Mesodermal cell (in vitro differentiated cells): ENCODE data around the gene CDK4.
"Not testable (repeated sequence)": the region's sequence is repeated elsewhere in the genome, so short reads cannot be mapped to it uniquely, and the experiment has no call there.

ENCODE experiments used
- H3K27ac ChIP-seq: 2 replicates; pipeline ENCODE4 v1.7.0; 2013; ENCODE audit warnings: mild to moderate bottlenecking, low read depth, low read length, moderate library complexity; ENCODE audit not compliant: severe bottlenecking
- H3K36me3 ChIP-seq: 2 replicates; pipeline ENCODE4 v1.7.1; 2013; ENCODE audit warnings: mild to moderate bottlenecking, low read length, moderate library complexity; ENCODE audit not compliant: control insufficient read depth, insufficient read depth
- H3K4me1 ChIP-seq: one replicate; pipeline ENCODE4 v1.7.1; 2013; ENCODE audit warnings: mild to moderate bottlenecking, low read length; ENCODE audit not compliant: insufficient read depth, control insufficient read depth, poor library complexity, severe bottlenecking
- H3K4me3 ChIP-seq: 2 replicates; pipeline ENCODE4 v1.7.0; 2013; ENCODE audit warnings: low read length, control low read depth, mild to moderate bottlenecking; ENCODE audit not compliant: insufficient read depth, poor library complexity, severe bottlenecking; ENCODE audit errors: extremely low read depth
- H3K9me3 ChIP-seq: 2 replicates; pipeline ENCODE4 v1.7.1; 2013; ENCODE audit warnings: mild to moderate bottlenecking, low read length, moderate library complexity; ENCODE audit not compliant: control insufficient read depth
- WGBS, 2 experiments: methylation state at CpG; one replicate each; pipeline ENCODE4 v1.1.5; 2013; ENCODE audit warnings: missing lambda C conversion rate in 2 of 2; ENCODE audit not compliant: insufficient coverage in 2 of 2; 5-methylcytosine and 5-hydroxymethylcytosine counted together

Gene CDK4

GRCh38 chr12:57781801-57782200 is 29.7 kb upstream of the CDK4 start:
- 65 to 73% methylated on average over 2 of the region's 2 CpGs for WGBS, 2 experiments
- Histone ChIP-seq H3K27ac (no peak overlapping the region), H3K9me3 (no peaks in the 10 kb centered on the region), H3K4me1 (peaks cover 6% of the 10 kb centered on the region), H3K36me3 (peaks cover 36% of the 10 kb centered on the region), H3K4me3 (no peak overlapping the region)

GRCh38 chr12:57781244-57781643 is 29.1 kb upstream of the CDK4 start:
- H3K27ac ChIP-seq, result no peak overlapping the region
- H3K4me3 ChIP-seq, result no peak overlapping the region
- 92 to 93% methylated on average over 2 of the region's 3 CpGs for WGBS, 2 experiments
- H3K36me3 ChIP-seq, result peaks cover 31% of the 10 kb centered on the region
- H3K4me1 ChIP-seq, result peaks cover 6% of the 10 kb centered on the region
- H3K9me3 ChIP-seq, result no peaks in the 10 kb centered on the region

DNA sequence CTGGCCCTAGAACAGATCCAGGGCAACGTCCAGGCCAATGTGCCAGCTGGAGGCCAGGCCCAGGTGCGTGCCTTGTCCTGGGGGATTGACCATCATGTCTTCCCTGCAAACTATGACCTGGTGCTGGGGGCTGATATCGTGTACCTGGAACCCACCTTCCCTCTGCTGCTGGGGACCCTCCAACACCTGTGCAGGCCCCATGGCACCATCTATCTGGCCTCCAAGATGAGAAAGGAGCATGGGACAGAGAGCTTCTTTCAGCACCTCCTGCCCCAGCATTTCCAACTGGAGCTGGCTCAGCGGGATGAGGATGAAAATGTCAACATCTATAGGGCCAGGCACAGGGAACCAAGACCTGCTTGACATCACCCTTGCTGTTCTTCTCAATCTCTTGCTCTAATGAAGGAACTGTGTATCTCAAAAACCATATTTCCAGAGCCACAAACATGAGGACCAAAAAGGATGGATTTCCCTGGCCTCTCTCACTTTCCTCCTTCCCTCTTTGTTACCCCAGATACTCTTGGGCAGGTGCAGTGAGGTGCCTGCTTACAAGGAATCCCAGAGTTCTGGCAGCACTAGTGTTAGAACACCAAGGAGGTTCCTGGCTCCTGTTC is 28.3 kb upstream of the CDK4 start:
- H3K4me1 ChIP-seq, result peaks cover 6% of the 10 kb centered on the region
- whole genome bisulfite sequencing, 2 experiments, result 81 to 100% methylated on average over 3 to 4 of the region's 4 CpGs
- peaks cover 22% of the 10 kb centered on the region for H3K36me3 ChIP-seq

DNA sequence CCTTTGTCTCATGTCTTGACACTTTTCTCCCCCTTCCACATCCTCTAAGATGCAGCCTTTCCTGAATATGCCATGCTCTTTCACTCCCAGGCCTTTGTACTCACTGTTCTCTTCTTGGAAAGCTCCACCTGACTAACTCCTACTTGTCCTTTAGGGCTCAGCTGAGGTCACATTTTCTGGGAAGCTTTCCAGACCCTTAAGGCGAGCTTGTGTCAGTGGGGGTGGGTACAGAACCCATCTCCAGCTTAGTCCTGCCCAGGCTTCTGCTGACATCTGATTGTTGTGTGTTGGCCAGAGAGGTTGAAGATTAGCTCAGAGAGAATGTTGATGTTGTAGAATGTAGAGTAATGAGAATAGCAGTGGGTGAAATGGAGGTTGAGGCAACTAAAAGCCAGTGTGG is 27.6 kb upstream of the CDK4 start:
- Histone ChIP-seq H3K4me1 (peaks cover 6% of the 10 kb centered on the region), H3K9me3 (no peaks in the 10 kb centered on the region), H3K27ac (no peak overlapping the region), H3K4me3 (no peak overlapping the region), H3K36me3 (peaks cover 16% of the 10 kb centered on the region)
- WGBS, 2 experiments, result 88 to 100% methylated on average over 1 of the region's 1 CpG

More for the DNA sequence above, 28.3 kb upstream of the CDK4 start:
- Histone ChIP-seq H3K27ac (no peak overlapping the region), H3K4me3 (no peak overlapping the region), H3K9me3 (no peaks in the 10 kb centered on the region)

- Histone ChIP-seq H3K4me3 (no peak overlapping the region), H3K4me1 (no peaks in the 10 kb centered on the region), H3K36me3 (peaks cover 6% of the 10 kb centered on the region), H3K27ac (no peak overlapping the region), H3K9me3 (no peaks in the 10 kb centered on the region)
- WGBS, 2 experiments, result 100% methylated on average over 6 of the region's 7 CpGs; no CpG with 5 or more reads in 1 of the 2 experiments
Measured at GRCh38 chr12:57777911-57778310, 25.8 kb upstream of the CDK4 start.

DNA sequence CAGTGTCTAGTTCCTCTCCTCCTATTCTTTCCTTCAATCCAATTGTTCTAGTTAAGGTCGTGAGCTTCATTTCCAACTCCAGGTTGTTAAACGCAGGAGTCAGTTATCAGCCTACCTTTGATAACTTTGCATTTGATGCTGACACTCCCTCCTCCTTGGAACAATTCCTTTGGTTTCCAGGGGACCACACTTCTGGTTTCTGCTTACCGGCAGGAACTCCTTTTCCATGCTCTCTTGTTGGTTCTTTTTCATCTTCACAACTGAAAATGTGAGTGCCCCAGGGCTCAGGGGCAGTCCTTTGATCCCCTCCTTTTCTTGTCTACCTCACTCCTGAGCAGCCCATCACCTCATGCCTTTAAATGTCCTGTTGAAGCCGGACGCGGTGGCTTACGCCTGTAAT is 25.3 kb upstream of the CDK4 start:
- no peaks in the 10 kb centered on the region for H3K4me1 ChIP-seq
- no peaks in the 10 kb centered on the region for H3K9me3 ChIP-seq
- no peak overlapping the region for H3K4me3 ChIP-seq
- WGBS, 2 experiments, result 87 to 97% methylated on average over 3 of the region's 7 CpGs
- peaks cover 6% of the 10 kb centered on the region for H3K36me3 ChIP-seq
- H3K27ac ChIP-seq, result no peak overlapping the region

GRCh38 chr12:57776247-57776587 is 24.1 kb upstream of the CDK4 start:
- 85 to 100% methylated on average over 1 to 2 of the region's 2 CpGs for WGBS, 2 experiments

GRCh38 chr12:57775563-57776246 is 23.6 kb upstream of the CDK4 start:
- no peak overlapping the region for H3K27ac ChIP-seq
- H3K36me3 ChIP-seq, result peaks cover 9% of the 10 kb centered on the region
- 84 to 86% methylated on average over 3 to 4 of the region's 4 CpGs for WGBS, 2 experiments
- no peaks in the 10 kb centered on the region for H3K9me3 ChIP-seq
- H3K4me3 ChIP-seq, result no peak overlapping the region
- peaks cover 3% of the 10 kb centered on the region for H3K4me1 ChIP-seq

More at GRCh38 chr12:57776247-57776587, 24.1 kb upstream of the CDK4 start:
- H3K4me1 ChIP-seq, result no peaks in the 10 kb centered on the region
- H3K4me3 ChIP-seq, result no peak overlapping the region
- peaks cover 6% of the 10 kb centered on the region for H3K36me3 ChIP-seq
- H3K9me3 ChIP-seq, result no peaks in the 10 kb centered on the region
- no peak overlapping the region for H3K27ac ChIP-seq

GRCh38 chr12:57775044-57775443 is 22.9 kb upstream of the CDK4 start:
- H3K4me3 ChIP-seq, result no peak overlapping the region
- H3K27ac ChIP-seq, result no peak overlapping the region
- peaks cover 3% of the 10 kb centered on the region for H3K4me1 ChIP-seq
- no peaks in the 10 kb centered on the region for H3K9me3 ChIP-seq
- peaks cover 11% of the 10 kb centered on the region for H3K36me3 ChIP-seq
- no CpG with 5 or more reads among the region's 3 CpGs for WGBS, 2 experiments

- WGBS, 2 experiments, result 97 to 100% methylated on average over 3 to 5 of the region's 11 CpGs
- not testable (repeated sequence) for H3K4me3 ChIP-seq, H3K4me1 ChIP-seq, H3K27ac ChIP-seq, H3K9me3 ChIP-seq
- H3K36me3 ChIP-seq, result peaks cover 10% of the 10 kb centered on the region
Measured at GRCh38 chr12:57774634-57775033, 22.5 kb upstream of the CDK4 start.
